GM18499 (cell line): Measurements from ENCODE around the gene SNPH.

Source experiments
- ATAC-seq: cut with Tn5 transposase; IDR thresholded peaks from one replicate; pipeline ENCODE4 v1.9.1; 2021; ENCODE audit warnings: moderate number of reproducible peaks; ENCODE audit not compliant: insufficient read depth, unreplicated experiment

SNPH gene

DNA sequence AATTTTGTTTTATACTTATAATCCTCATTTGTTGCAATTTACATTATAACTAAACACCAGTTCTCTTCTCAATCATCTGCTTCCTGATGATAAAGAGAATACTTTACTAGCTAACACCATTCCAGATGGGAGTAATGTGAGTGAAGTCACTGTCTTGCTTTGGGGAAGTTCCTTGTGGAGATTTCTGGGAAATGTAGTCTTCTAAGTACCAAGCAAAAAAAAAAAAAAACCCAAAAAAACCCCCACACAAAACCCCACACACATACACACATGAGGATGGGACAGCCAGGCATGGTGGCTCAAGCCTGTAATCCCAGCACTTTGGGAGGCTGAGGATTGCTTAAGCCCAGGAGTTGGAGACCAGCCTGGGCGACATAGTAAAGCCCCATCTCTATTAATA, 2.2 kb upstream of the SNPH start:
- no peak for ATAC-seq

DNA sequence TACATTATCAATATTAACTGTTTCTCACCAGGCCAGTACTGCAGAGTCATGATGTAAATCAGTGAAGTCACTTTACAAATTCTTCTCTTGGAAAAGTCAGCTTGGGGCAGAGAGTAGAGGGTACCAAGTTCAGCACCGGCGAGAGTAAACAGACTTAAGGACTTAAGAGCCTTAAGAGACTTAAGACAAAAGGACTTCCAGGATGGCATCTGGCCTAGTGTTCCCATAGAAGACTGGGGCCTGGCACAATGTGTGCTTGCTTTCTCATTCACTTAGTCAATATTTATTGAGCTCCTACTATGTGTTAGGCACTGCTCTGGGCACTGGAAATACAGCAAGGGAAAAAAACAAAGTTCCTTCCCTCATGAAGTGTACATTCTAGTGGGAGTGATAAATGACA, 1.4 kb upstream of the SNPH start:
- ATAC-seq = no peak

- no peak for ATAC-seq
Measured at GRCh38 chr20:1265226-1265915, 723 bp upstream of the SNPH start.

- ATAC-seq = no peak
Measured at GRCh38 chr20:1265916-1266166, 253 bp upstream of the SNPH start.

DNA sequence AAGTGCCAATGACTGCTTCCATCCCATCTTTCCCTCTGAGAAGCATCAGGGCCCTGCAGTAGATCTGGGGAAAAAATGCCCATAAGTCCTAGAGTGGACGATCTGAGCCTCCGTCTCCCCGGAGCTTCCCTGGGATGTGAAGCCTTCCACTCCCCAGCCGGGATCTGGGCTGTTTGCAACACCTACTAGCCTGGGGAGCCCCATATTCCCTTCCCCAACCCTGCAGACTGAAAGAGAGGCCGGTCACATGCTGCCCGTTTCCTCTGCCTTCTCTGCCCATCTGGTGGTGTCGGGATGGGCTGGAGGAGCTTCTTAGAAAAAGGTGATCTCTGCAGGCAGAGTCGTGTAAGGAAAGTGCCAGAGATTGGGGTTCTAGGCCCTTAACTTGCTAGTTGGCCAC, 1.1 kb downstream of the SNPH start:
- ATAC-seq = no peak

DNA sequence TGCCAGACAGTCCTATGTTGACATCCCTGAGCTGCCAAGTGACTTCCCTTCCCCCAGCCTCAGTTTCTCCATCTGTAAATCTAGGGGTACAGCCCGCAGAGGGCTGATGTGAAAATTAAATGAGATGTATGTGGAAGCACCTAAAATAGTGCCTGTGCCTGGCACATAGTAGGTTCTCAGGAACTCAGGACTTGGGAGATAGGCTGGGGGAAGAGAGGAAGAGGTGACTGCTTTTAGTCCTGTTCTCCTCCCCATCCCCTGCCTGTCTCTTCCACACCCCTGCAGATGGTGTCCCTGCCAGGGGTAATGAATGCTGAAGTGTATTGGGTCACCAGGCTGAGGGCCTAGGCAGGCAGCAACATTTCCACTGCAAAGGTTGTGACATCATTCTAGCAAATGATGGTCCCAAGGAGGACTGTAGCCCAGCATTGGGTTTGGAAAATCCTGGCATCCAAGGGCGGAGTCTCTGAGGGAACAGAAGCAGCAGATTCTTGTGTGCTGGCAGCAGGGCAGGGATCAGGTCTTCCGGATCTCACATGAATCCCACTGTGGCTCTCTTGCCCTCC, 1.8 kb downstream of the SNPH start:
- no peak for ATAC-seq

DNA sequence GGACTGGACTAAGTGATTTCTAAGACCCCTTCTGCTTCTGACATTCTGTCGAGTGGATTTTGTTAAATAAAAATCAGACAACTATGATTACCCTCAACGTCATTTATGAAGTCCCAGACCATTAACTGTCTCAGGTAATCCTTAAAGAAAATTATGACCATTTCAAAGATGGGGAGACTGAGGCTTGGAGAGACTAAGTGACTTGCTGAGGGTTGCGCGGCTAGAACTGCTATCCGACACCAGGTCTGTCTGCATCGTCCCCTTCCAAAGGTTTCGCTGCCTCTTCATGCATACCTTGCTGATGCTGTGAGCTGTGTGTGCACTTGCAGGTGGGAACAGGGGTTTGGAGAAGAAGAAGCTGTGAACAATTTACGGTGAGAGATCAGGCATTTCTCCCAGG, 3.1 kb downstream of the SNPH start:
- no peak for ATAC-seq

- ATAC-seq = no peak
Measured at GRCh38 chr20:1269850-1270249, 3.8 kb downstream of the SNPH start.

GRCh38 chr20:1272368-1273100, 6.4 kb downstream of the SNPH start:
- ATAC-seq = no peak

DNA sequence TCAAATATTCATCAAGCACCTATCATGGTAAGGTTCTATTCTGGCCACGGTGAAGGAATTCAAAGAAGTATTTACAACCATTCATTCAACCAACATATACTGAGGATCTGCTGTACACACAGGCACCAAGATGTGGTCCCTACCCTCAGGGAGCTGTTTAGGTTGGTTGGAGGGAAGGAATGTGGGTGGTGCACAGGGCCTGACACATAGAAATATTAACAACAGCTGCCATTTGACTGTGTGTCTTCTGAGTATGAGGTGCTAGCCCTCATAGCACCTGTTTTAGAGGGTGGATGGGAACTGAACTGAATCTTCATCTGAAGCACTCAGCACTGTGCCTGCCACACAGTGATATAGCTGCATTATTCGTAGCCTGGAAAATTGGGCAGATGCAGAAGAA, 7.3 kb downstream of the SNPH start:
- no peak for ATAC-seq

- no peak for ATAC-seq
Measured at GRCh38 chr20:1274485-1275311, 8.6 kb downstream of the SNPH start.

GRCh38 chr20:1275919-1276318, 9.8 kb downstream of the SNPH start:
- no peak for ATAC-seq

DNA sequence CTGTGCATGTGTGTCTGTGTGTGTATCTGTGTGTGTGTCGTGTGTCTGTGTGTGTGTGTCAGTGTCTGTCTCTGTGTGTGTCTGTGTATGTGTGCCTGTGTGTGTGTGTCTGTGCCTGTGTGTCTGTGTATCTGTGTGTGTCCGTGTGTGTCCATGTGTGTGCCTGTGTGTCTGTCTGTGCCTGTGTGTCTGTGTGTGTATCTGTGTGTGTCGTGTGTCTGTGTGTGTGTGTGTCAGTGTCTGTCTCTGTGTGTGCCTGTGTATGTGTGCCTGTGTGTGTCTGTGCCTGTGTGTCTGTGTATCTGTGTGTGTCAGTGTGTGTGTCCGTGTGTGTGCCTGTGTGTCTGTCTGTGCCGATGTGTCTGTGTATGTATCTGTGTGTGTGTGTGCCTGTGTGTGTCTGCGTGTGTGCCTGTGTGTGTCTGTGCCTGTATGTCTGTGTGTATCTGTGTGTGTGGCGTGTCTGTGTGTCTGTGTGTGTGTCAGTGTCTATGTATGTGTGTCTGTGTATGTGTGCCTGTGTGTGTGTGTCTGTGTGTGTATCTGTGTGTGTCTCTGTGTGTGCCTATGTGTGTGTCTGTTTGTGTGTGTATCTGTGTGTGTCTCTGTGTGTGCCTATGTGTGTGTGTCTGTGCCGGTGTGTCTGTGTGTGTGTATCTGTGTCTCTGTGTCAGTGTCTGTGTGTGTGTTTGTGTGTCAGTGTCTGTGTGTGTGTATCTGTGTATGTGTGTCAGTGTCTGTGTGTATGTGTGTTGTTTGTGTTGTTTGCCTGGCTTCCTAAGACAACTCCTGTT, 11.6 kb downstream of the SNPH start:
- no peak for ATAC-seq

DNA sequence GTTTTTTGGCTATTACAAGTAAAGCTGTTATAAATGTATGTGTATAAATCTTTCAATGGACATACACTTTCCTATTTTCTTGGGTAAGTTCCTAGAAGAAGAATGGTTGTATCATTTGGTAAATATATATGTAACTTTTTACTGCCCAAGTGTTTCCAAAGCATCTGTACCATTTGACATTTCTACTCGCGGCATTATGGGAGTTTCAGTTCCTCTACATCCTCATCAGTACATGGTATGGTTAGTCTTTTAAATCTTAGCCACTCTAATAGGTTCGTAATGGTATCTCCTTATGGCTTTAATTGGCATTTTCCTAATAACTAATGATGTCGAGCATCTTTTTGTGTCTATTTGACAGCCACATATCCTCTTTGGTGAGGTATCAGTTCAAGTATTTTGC, 12.9 kb downstream of the SNPH start:
- no peak for ATAC-seq

- ATAC-seq = no peak
Measured at GRCh38 chr20:1280195-1281102, 14.4 kb downstream of the SNPH start.

- ATAC-seq = no peak
Measured at GRCh38 chr20:1281279-1282057, 15.4 kb downstream of the SNPH start.

DNA sequence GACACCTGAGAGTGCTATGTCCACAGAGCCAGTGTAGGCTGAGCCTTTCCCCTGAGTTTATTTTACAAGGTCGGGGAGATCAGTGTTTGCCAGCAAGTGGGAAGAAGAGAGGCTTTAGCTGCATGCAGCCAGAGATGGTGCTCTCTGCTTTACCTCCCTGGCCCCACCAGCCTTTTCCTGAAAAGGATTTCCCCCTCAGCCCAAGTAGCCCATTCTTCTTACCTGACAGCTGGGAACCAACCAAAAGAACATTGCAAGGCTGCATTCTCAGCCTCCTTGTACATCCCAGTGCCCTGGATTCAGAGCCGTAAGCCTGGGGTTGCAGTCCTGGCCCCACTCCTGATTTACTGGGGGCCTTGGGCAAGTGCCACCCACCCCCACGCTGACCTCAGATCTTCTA, 16.9 kb downstream of the SNPH start:
- ATAC-seq = no peak
